Dermis blood vessel endothelial cell (primary cell): ENCODE results near the gene EMC10. TPM values are rescaled to one million over a fixed set of nuclear protein-coding genes. Genes with fewer than 3 reads are reported as not detected.

Source experiments
- DNase-seq: peaks from one replicate; pipeline ENCODE4 v3.0.0; 2010
- total RNA-seq: library from RNA; depleted of rRNA; stranded (reverse); fragments of >200 nt; gene quantifications from 2 replicates; pipeline ENCODE4 v1.2.3, GENCODE V29; 2014

The EMC10 gene
- total RNA-seq, 1 donor from 2014 or later, result 63.0 TPM

- DNase-seq, result no peak
These were observed 3.5 kb downstream of the EMC10 start for GRCh38 chr19:50479761-50480251.

DNA sequence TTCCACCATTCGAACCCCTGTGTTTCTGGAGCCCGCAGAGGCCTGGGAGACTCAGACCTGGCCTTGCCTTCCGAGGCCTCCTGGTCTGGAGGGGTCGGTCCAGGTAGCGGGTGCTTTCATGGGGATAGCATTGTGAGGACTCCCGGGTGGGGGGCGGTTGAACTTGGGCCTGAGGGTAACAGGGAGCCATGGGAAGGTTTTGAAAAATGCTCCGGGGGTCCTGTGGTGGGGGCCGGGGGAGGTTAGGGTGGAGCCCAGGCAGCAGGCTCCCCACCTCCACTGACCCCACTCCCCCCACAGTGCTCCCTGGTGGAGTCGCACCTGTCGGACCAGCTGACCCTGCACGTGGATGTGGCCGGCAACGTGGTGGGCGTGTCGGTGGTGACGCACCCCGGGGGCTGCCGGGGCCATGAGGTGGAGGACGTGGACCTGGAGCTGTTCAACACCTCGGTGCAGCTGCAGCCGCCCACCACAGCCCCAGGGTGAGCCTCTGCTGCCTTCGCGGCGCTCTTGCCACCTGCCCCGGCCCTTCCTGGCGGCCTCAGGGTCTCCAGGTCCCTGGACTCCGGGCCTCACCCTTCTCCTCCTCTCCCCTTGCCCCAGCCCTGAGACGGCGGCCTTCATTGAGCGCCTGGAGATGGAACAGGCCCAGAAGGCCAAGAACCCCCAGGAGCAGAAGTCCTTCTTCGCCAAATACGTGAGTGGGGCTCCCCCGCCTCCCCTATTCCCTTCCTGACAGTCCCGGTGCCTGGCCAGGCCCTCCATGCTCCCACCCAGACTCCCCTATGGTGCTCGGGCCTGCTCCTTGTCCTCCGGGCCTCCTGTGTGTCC lies 4.2 kb downstream of the EMC10 start:
- DNase-seq, result no peak

- DNase-seq, result no peak
These were observed 5.2 kb downstream of the EMC10 start for GRCh38 chr19:50481351-50482149.

- DNase-seq, result no peak
These were observed 6.1 kb downstream of the EMC10 start for GRCh38 chr19:50482271-50482855.

DNA sequence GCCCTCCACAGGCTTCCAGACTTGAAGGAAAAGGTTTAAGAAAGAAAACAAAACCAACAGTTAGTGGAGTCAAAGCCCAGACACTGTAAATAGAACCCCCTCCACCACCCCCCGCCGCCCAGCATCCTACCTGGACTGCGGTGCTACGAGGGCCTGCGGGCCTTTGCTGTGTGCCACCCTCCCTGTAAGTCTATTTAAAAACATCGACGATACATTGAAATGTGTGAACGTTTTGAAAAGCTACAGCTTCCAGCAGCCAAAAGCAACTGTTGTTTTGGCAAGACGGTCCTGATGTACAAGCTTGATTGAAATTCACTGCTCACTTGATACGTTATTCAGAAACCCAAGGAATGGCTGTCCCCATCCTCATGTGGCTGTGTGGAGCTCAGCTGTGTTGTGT lies 6.6 kb downstream of the EMC10 start:
- no peak for DNase-seq

GRCh38 chr19:50485284-50485955 lies 9.1 kb downstream of the EMC10 start:
- DNase-seq, result no peak

GRCh38 chr19:50486823-50487515 lies 10.7 kb downstream of the EMC10 start:
- peak; percentile 60 for DNase-seq

DNA sequence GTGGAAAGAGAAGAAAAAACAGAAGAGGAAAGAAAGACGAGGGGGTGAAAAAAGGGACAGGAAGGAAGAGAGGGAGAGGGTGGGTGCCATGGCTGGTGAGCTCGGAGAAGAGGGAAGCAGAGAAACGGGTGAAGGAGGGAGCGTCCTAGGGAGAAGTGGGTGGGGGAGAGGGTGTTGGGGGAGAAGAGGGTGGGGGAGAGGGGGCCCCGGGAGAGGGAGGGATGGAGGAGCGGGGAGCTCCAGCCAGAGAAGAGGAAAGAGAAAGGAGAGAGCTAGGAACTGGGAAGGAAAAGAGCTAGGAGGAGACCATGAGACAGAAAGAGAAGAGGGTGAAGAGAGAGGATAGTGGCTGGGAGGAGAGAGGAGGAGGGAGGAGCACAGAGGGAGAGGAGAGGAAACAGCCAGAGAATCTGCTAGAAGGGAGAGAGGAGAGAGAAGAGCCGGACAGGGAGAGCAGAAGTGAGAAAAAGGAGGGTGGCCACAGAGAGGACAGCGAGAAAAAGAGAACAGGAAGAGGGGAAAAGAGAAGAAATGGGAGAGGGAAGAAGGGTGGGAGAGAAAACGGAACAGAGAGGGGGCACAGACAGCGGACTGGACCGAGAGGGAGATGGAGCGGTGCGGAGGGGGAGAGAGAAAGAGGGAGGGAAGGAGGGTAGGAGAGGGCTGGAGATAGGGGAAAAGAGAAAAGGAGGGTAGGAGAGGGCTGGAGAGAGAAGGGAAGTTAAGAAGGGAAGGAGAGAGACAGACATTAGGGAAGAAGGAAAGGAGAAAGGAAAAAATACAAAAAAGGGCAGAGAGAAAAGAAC lies 12.3 kb downstream of the EMC10 start:
- DNase-seq, result no peak

DNA sequence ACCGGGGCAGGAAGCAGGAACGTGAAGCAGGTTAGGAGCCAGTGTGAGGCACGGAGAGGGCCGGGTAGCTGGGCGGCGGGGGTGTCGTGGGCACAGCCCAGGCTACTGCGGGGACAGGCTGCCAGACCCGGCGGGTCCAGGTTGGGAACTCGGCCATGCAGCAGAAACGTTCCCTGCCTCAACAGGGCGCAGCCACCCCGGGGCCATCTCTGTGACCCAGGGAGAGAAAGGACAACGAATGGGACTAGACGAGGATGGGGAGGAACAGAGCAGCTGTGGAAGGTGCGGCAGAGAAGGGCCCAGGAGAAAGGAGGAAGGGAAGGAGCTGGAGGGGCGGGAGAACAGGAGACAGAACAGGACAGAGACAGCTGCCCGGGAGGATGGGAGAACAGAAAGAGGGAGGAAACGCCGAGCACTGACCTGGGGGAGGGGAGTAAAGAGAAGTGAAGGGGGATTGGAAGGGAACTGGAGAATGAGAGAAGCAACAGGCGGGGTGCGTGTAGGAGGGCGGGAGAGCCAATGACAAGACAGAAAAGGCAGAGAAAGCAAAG lies 13.2 kb downstream of the EMC10 start:
- no peak for DNase-seq

GRCh38 chr19:50490411-50490811 lies 14.1 kb downstream of the EMC10 start:
- no peak for DNase-seq

GRCh38 chr19:50490991-50491472 lies 14.7 kb downstream of the EMC10 start:
- no peak for DNase-seq

DNA sequence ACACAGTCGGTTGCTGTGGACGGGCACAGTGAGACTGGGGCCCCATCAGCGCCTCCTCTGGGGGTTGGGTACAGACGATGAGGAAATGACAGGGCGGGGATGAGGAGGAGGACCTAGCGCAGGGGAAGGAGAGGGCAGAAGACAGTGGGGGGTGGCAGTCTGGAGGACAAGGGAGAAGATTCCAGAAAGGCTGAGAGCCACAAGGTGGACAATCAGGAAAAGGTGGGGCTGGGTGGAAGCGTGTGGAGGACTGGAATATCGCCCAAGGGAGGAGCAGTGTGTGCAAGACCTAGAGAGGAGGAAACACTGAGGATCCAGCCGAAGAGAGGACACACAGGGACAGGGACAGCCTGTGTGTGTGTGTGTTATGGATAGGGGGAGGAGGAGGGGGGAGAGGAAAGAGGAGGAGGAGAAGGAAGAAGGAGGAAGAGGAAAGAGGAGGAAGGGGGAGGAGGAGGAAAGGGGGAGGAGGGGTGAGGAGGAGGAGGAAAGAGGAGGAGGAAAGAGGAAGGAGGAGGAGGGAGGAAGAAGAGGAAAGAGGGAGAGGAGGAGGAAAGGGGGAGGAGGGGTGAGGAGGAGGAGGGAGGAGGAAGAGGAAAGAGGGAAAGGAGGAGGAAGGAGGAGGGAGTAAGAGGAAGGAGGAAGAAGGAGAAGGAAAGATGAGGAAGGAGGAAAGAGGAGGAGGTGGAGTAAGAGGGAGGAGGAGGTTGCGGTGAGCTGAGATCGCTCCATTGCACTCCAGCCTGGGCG lies 16.2 kb downstream of the EMC10 start:
- no peak for DNase-seq

- DNase-seq, result no peak
These were observed 16.9 kb downstream of the EMC10 start for GRCh38 chr19:50493171-50493570.

GRCh38 chr19:50494186-50495019 lies 18.1 kb downstream of the EMC10 start:
- DNase-seq, result no peak

- DNase-seq, result no peak
These were observed 18.8 kb downstream of the EMC10 start for GRCh38 chr19:50495020-50495531.

GRCh38 chr19:50496189-50497021 lies 20.1 kb downstream of the EMC10 start:
- no peak for DNase-seq

- no peak for DNase-seq
These were observed 20.7 kb downstream of the EMC10 start for GRCh38 chr19:50497022-50497405.
